Lung (tissue), 12 donors: ENCODE data around the gene C2CD3. TPM values are rescaled to one million over a fixed set of nuclear protein-coding genes. Genes with fewer than 3 reads are reported as not detected.

ENCODE experiments used
- ATAC-seq: fragments of 200-7000 bp; cut with Tn5 transposase; one replicate; pipeline ENCODE4 v1.9.1; 2020; ENCODE audit warnings: moderate number of reproducible peaks; ENCODE audit not compliant: insufficient read depth, low FRiP score
- DNase-seq, 3 donors: peaks; one replicate each; pipeline ENCODE4 v3.0.0-alpha.2; 2013 to 2017
- H3K27ac ChIP-seq, 2 donors: one replicate each; pipeline ENCODE4 v1.5.1; 2013; ENCODE audit warnings: mild to moderate bottlenecking in 2 of 2, moderate library complexity in 2 of 2, control low read depth in 1 of 2, inconsistent platforms in 1 of 2, low read depth in 1 of 2, low read length in 1 of 2
- H3K27me3 ChIP-seq, 3 donors: one replicate each; pipeline ENCODE4 v1.5.1; 2013; ENCODE audit warnings: low read length in 2 of 3; ENCODE audit not compliant: control insufficient read depth in 3 of 3, insufficient read depth in 3 of 3
- H3K36me3 ChIP-seq, 4 donors: one replicate each; pipeline ENCODE4 v1.5.1; 2013; ENCODE audit warnings: low read length in 4 of 4, mild to moderate bottlenecking in 1 of 4, moderate library complexity in 1 of 4; ENCODE audit not compliant: control insufficient read depth in 4 of 4, insufficient read depth in 4 of 4
- H3K4me1 ChIP-seq, 5 donors: one replicate each; pipeline ENCODE4 v1.5.1; 2013; ENCODE audit warnings: low read length in 5 of 5, mild to moderate bottlenecking in 2 of 5, moderate library complexity in 1 of 5; ENCODE audit not compliant: control insufficient read depth in 5 of 5, insufficient read depth in 5 of 5
- H3K4me3 ChIP-seq: one replicate; pipeline ENCODE4 v1.5.1; 2013; ENCODE audit warnings: mild to moderate bottlenecking, control low read depth, moderate library complexity
- H3K9ac ChIP-seq, 2 donors: one replicate each; pipeline ENCODE4 v1.5.1; 2013; ENCODE audit warnings: low read length in 2 of 2, control low read depth in 1 of 2; ENCODE audit not compliant: insufficient read depth in 1 of 2
- H3K9me3 ChIP-seq, 4 donors: one replicate each; pipeline ENCODE4 v1.5.1; 2013; ENCODE audit warnings: low read length in 3 of 4, mild to moderate bottlenecking in 1 of 4, moderate library complexity in 1 of 4; ENCODE audit not compliant: control insufficient read depth in 4 of 4, insufficient read depth in 3 of 4
- WGBS, 2 donors: extraction: QIAGEN DNeasy Blood & Tissue Kit; methylation state at CpG; one replicate each; pipeline ENCODE4 v1.1.7; 2013; 5-methylcytosine and 5-hydroxymethylcytosine counted together
- polyA plus RNA-seq, 2 donors: library from polyadenylated mRNA; stranded (reverse); fragments of 200-250 nt; gene quantifications; one replicate each; pipeline ENCODE4 v1.2.1, GENCODE V29; 2013
- total RNA-seq, 2 donors: library from RNA; depleted of rRNA in 1 of 2; stranded (reverse); fragments of >200 nt in 1 of 2; gene quantifications; one replicate each; pipeline ENCODE4 v1.2.1, GENCODE V29; 2014 to 2021
- TF ChIP-seq, protein P1 (sequence below): IDR thresholded peaks from 2 replicates; pipeline ENCODE4 v1.5.1; 2012; ENCODE audit warnings: mild to moderate bottlenecking; ENCODE audit errors: control extremely low read depth, extremely low read depth
- donor health status: control.
- donor health status: control.
- donor health status: Bipolar disorder and iron deficiency.
- donor health status: healthy.
- donor health status: DM: yes; HTN: yes; CAD: no.

The C2CD3 gene
- total and polyA plus RNA-seq, 4 donors, result 10.2 to 31.3 (median 20.7) TPM

DNA sequence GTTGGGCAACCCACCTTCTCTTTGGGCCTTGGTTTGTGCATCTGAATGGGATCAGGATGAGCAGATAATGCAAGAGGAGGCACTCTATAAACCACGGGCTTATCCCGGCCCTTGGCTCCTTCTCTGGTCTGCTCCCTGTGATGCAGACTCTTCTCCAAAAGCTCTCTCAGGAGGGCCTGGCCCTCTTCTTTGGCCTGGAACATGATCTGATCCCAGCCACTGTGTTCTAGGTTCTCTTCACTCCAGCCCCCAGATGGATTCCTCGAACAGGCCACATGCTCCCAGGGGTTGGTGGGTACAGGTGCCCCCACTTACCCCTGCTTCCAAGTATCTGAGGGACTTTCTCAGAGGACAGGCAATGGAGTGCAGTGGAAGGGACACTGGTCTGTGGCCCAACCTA lies 153.2 kb downstream of the C2CD3 start:
- no peak overlapping the region for H3K9ac ChIP-seq
- no peak for ATAC-seq
- TF ChIP-seq, protein P1, sequence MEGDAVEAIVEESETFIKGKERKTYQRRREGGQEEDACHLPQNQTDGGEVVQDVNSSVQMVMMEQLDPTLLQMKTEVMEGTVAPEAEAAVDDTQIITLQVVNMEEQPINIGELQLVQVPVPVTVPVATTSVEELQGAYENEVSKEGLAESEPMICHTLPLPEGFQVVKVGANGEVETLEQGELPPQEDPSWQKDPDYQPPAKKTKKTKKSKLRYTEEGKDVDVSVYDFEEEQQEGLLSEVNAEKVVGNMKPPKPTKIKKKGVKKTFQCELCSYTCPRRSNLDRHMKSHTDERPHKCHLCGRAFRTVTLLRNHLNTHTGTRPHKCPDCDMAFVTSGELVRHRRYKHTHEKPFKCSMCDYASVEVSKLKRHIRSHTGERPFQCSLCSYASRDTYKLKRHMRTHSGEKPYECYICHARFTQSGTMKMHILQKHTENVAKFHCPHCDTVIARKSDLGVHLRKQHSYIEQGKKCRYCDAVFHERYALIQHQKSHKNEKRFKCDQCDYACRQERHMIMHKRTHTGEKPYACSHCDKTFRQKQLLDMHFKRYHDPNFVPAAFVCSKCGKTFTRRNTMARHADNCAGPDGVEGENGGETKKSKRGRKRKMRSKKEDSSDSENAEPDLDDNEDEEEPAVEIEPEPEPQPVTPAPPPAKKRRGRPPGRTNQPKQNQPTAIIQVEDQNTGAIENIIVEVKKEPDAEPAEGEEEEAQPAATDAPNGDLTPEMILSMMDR, result no peak
- peaks cover 0 to 8% (median 3%) of the 10 kb centered on the region in 4 donors for H3K36me3 ChIP-seq
- H3K9me3 ChIP-seq, result no peaks in the 10 kb centered on the region
- H3K4me3 ChIP-seq, result no peak overlapping the region
- no peak for DNase-seq
- WGBS, 2 donors, result 86 to 94% methylated on average over 3 of the region's 3 CpGs
- H3K27ac ChIP-seq, result peak overlapping the region in 1 of 2 donors; percentile 78
- peaks cover 4 to 17% (median 7%) of the 10 kb centered on the region in 5 donors for H3K4me1 ChIP-seq
- H3K27me3 ChIP-seq, result no peaks in the 10 kb centered on the region

- no peaks in the 10 kb centered on the region for H3K27me3 ChIP-seq
- no peak overlapping the region for H3K27ac ChIP-seq
- TF ChIP-seq, protein P1, result no peak
- no peaks in the 10 kb centered on the region for H3K9me3 ChIP-seq
- DNase-seq (no peak), ATAC-seq (no peak)
- peaks cover 0 to 11% (median 3%) of the 10 kb centered on the region in 4 donors for H3K36me3 ChIP-seq
- no peak overlapping the region for H3K4me3 ChIP-seq
- peaks cover 4 to 17% (median 7%) of the 10 kb centered on the region in 5 donors for H3K4me1 ChIP-seq
- 98 to 99% methylated on average over 5 of the region's 5 CpGs for WGBS, 2 donors
- H3K9ac ChIP-seq, result no peak overlapping the region
These were observed 154.7 kb downstream of the C2CD3 start for GRCh38 chr11:74015919-74016684.

DNA sequence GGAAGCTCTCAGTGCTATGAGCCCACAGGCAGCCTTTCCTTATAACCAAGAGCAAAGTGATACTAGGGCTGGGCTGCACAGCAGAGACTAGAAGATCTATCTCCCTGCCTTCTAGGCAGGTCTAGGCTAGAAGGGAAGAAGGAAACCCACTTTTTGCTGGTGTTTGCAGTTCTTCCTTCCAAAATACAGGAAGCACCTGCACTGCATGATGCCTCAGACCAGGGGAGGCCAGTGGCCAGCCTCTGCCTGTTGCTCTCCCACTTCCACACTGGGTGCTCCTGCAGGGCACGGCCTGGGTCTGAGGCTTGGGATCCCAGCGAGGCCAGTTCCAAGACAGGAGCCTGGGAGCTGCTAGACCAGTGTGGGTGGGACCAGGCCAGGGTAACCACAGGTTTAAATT lies 155.9 kb downstream of the C2CD3 start:
- Histone ChIP-seq H3K4me1 (peaks cover 4 to 14% (median 7%) of the 10 kb centered on the region in 5 donors), H3K27me3 (no peaks in the 10 kb centered on the region), H3K9me3 (no peaks in the 10 kb centered on the region), H3K9ac (no peak overlapping the region), H3K27ac (no peak overlapping the region), H3K4me3 (no peak overlapping the region), H3K36me3 (peaks cover 0 to 15% (median under 1%) of the 10 kb centered on the region in 4 donors)
- ATAC-seq, result no peak
- DNase-seq, result no peak
- TF ChIP-seq, protein P1, result no peak
- WGBS, 2 donors, result 50 to 77% methylated on average over 2 of the region's 2 CpGs

- peaks cover 0 to 15% (median 0%) of the 10 kb centered on the region in 4 donors for H3K36me3 ChIP-seq
- no peak overlapping the region for H3K9ac ChIP-seq
- H3K9me3 ChIP-seq, result no peaks in the 10 kb centered on the region
- H3K4me1 ChIP-seq, result peaks cover 0 to 6% (median 0%) of the 10 kb centered on the region in 5 donors
- TF ChIP-seq, protein P1, result no peak
- no peak overlapping the region for H3K27ac ChIP-seq
- H3K27me3 ChIP-seq, result no peaks in the 10 kb centered on the region
- WGBS, 2 donors, result 96 to 98% methylated on average over 8 of the region's 8 CpGs
- ATAC-seq (no peak), DNase-seq (no peak)
- no peak overlapping the region for H3K4me3 ChIP-seq
These were observed 157.7 kb downstream of the C2CD3 start for GRCh38 chr11:74013141-74013540.
